ENCODE measurements around the gene UGT1A9.

DNA sequence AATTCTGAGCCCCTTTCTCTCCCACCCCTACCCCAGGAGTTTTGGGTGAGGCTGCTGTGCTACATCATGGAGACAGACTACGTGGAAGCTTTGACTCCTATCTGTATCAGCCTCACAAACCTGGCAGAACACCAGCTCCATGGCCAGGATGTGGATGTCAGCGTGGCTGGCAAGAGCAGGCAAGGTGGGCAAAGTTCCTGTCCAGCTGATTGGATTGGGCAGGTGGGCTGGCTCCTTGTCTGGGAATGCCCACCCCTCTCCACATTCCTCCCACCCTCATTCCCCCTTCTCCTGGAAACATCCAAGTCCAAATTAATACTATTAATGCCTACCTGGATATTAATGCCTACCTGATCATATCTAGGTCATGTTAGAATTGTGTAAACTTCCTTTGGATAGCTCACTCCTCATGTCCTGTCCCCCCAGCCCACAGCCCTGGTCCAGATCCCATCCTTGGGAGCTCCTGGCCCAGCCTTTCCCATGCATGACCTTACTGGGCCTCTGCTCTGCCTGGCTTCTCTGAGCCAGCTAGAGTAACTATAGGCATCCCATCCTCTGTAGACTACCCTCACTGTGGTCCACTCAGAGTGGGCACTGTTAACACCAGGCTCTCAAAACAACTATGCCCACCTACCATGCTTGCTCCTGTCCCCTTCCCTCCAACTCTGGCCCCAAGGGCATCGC is 130.6 kb downstream of the UGT1A9 start:
- no peak for TF ChIP-seq POLR2AphosphoS5 (IDR thresholded peaks at IDR 0.05)
- TF ChIP-seq, protein P1, sequence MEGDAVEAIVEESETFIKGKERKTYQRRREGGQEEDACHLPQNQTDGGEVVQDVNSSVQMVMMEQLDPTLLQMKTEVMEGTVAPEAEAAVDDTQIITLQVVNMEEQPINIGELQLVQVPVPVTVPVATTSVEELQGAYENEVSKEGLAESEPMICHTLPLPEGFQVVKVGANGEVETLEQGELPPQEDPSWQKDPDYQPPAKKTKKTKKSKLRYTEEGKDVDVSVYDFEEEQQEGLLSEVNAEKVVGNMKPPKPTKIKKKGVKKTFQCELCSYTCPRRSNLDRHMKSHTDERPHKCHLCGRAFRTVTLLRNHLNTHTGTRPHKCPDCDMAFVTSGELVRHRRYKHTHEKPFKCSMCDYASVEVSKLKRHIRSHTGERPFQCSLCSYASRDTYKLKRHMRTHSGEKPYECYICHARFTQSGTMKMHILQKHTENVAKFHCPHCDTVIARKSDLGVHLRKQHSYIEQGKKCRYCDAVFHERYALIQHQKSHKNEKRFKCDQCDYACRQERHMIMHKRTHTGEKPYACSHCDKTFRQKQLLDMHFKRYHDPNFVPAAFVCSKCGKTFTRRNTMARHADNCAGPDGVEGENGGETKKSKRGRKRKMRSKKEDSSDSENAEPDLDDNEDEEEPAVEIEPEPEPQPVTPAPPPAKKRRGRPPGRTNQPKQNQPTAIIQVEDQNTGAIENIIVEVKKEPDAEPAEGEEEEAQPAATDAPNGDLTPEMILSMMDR (IDR thresholded peaks at IDR 0.05) = no peak

Measured in transverse colon (tissue), 4 donors.